BLaER1 (cell line): ENCODE data around the gene HPSE2.

ENCODE experiments used
- H3K27ac ChIP-seq: shearing (Covaris generic); formaldehyde crosslinking; 2 replicates; pipeline ENCODE4 v1.8.1; 2022
- H3K27me3 ChIP-seq: shearing (Covaris generic); formaldehyde crosslinking; 2 replicates; pipeline ENCODE4 v1.8.1; 2022
- H3K36me3 ChIP-seq: shearing (Covaris generic); formaldehyde crosslinking; 2 replicates; pipeline ENCODE4 v1.8.1; 2022
- H3K4me1 ChIP-seq: shearing (Covaris generic); formaldehyde crosslinking; 2 replicates; pipeline ENCODE4 v1.8.1; 2022
- H3K4me2 ChIP-seq: shearing (Covaris generic); formaldehyde crosslinking; 2 replicates; pipeline ENCODE4 v1.8.1; 2022
- H3K4me3 ChIP-seq: shearing (Covaris generic); formaldehyde crosslinking; 2 replicates; pipeline ENCODE4 v1.8.1; 2022
- H3K9ac ChIP-seq: shearing (Covaris generic); formaldehyde crosslinking; 2 replicates; pipeline ENCODE4 v1.8.1; 2022
- H3K9me3 ChIP-seq: shearing (Covaris generic); formaldehyde crosslinking; 2 replicates; pipeline ENCODE4 v1.8.1; 2022
- H4K20me1 ChIP-seq: shearing (Covaris generic); formaldehyde crosslinking; 2 replicates; pipeline ENCODE4 v1.8.1; 2022
- Cebpa-rat ChIP-seq: shearing (Covaris generic); IDR thresholded peaks from 2 replicates; pipeline ENCODE4 v1.8.1; 2022

HPSE2 gene

GRCh38 chr10:98533241-98533640 is 702.4 kb downstream of the HPSE2 start:
- no peaks in the 10 kb centered on the region for H3K9me3 ChIP-seq
- no peaks in the 10 kb centered on the region for H3K36me3 ChIP-seq
- H3K27me3 ChIP-seq = no peaks in the 10 kb centered on the region
- no peak overlapping the region for H3K27ac ChIP-seq
- no peak overlapping the region for H3K4me3 ChIP-seq
- H3K9ac ChIP-seq = no peak overlapping the region
- no peak overlapping the region for H3K4me2 ChIP-seq
- H3K4me1 ChIP-seq = no peaks in the 10 kb centered on the region
- TF ChIP-seq Cebpa-rat = no peak
- no peaks in the 10 kb centered on the region for H4K20me1 ChIP-seq

GRCh38 chr10:98528805-98529183 is 706.9 kb downstream of the HPSE2 start:
- H3K36me3 ChIP-seq = no peaks in the 10 kb centered on the region
- no peak overlapping the region for H3K4me2 ChIP-seq
- no peak overlapping the region for H3K9ac ChIP-seq
- H3K4me1 ChIP-seq = no peaks in the 10 kb centered on the region
- no peaks in the 10 kb centered on the region for H3K9me3 ChIP-seq
- no peaks in the 10 kb centered on the region for H3K27me3 ChIP-seq
- no peak overlapping the region for H3K27ac ChIP-seq
- no peak for TF ChIP-seq Cebpa-rat
- H4K20me1 ChIP-seq = no peaks in the 10 kb centered on the region
- no peak overlapping the region for H3K4me3 ChIP-seq

- Histone ChIP-seq H3K9ac (no peak overlapping the region), H3K4me3 (no peak overlapping the region), H3K27ac (no peak overlapping the region), H3K36me3 (no peaks in the 10 kb centered on the region), H4K20me1 (no peaks in the 10 kb centered on the region), H3K4me1 (no peaks in the 10 kb centered on the region), H3K4me2 (no peak overlapping the region), H3K27me3 (no peaks in the 10 kb centered on the region), H3K9me3 (no peaks in the 10 kb centered on the region)
- no peak for TF ChIP-seq Cebpa-rat
Observed at GRCh38 chr10:98528166-98528804, 707.4 kb downstream of the HPSE2 start.

GRCh38 chr10:98525969-98526368 is 709.7 kb downstream of the HPSE2 start:
- H4K20me1 ChIP-seq = no peaks in the 10 kb centered on the region
- H3K4me2 ChIP-seq = no peak overlapping the region
- H3K4me3 ChIP-seq = no peak overlapping the region
- H3K27me3 ChIP-seq = no peaks in the 10 kb centered on the region
- no peak for TF ChIP-seq Cebpa-rat
- H3K27ac ChIP-seq = no peak overlapping the region
- no peaks in the 10 kb centered on the region for H3K36me3 ChIP-seq
- no peak overlapping the region for H3K9ac ChIP-seq
- H3K4me1 ChIP-seq = no peaks in the 10 kb centered on the region
- H3K9me3 ChIP-seq = no peaks in the 10 kb centered on the region

GRCh38 chr10:98524124-98524523 is 711.5 kb downstream of the HPSE2 start:
- no peaks in the 10 kb centered on the region for H4K20me1 ChIP-seq
- H3K27ac ChIP-seq = no peak overlapping the region
- no peaks in the 10 kb centered on the region for H3K36me3 ChIP-seq
- H3K4me3 ChIP-seq = no peak overlapping the region
- no peak overlapping the region for H3K4me2 ChIP-seq
- H3K9ac ChIP-seq = no peak overlapping the region
- no peak for TF ChIP-seq Cebpa-rat
- H3K27me3 ChIP-seq = no peaks in the 10 kb centered on the region
- no peaks in the 10 kb centered on the region for H3K4me1 ChIP-seq
- no peaks in the 10 kb centered on the region for H3K9me3 ChIP-seq

- H3K4me3 ChIP-seq = no peak overlapping the region
- H3K27ac ChIP-seq = no peak overlapping the region
- no peaks in the 10 kb centered on the region for H3K4me1 ChIP-seq
- H3K9ac ChIP-seq = no peak overlapping the region
- no peaks in the 10 kb centered on the region for H4K20me1 ChIP-seq
- H3K9me3 ChIP-seq = no peaks in the 10 kb centered on the region
- no peak overlapping the region for H3K4me2 ChIP-seq
- no peaks in the 10 kb centered on the region for H3K27me3 ChIP-seq
- no peaks in the 10 kb centered on the region for H3K36me3 ChIP-seq
- no peak for TF ChIP-seq Cebpa-rat
Observed at GRCh38 chr10:98519841-98520240, 715.8 kb downstream of the HPSE2 start.

- no peak for TF ChIP-seq Cebpa-rat
- no peak overlapping the region for H3K9ac ChIP-seq
Observed at GRCh38 chr10:98517672-98518071, 718.0 kb downstream of the HPSE2 start.

GRCh38 chr10:98516352-98516751 is 719.3 kb downstream of the HPSE2 start:
- no peak for TF ChIP-seq Cebpa-rat
- Histone ChIP-seq H3K36me3 (no peaks in the 10 kb centered on the region), H3K9ac (no peak overlapping the region), H3K27ac (no peak overlapping the region), H3K27me3 (no peaks in the 10 kb centered on the region), H3K4me1 (no peaks in the 10 kb centered on the region), H3K9me3 (no peaks in the 10 kb centered on the region), H4K20me1 (no peaks in the 10 kb centered on the region), H3K4me2 (no peak overlapping the region), H3K4me3 (no peak overlapping the region)

More at GRCh38 chr10:98517672-98518071, 718.0 kb downstream of the HPSE2 start:
- Histone ChIP-seq H3K4me2 (no peak overlapping the region), H3K27me3 (no peaks in the 10 kb centered on the region), H3K4me3 (no peak overlapping the region), H3K36me3 (no peaks in the 10 kb centered on the region), H3K4me1 (no peaks in the 10 kb centered on the region), H3K27ac (no peak overlapping the region), H4K20me1 (no peaks in the 10 kb centered on the region), H3K9me3 (no peaks in the 10 kb centered on the region)

- Histone ChIP-seq H3K4me3 (no peak overlapping the region), H3K36me3 (no peaks in the 10 kb centered on the region), H3K27ac (no peak overlapping the region), H3K9ac (no peak overlapping the region), H3K9me3 (no peaks in the 10 kb centered on the region), H4K20me1 (no peaks in the 10 kb centered on the region), H3K27me3 (no peaks in the 10 kb centered on the region), H3K4me2 (no peak overlapping the region), H3K4me1 (no peaks in the 10 kb centered on the region)
- TF ChIP-seq Cebpa-rat = no peak
Observed at GRCh38 chr10:98513704-98514103, 721.9 kb downstream of the HPSE2 start.

GRCh38 chr10:98511876-98512275 is 723.8 kb downstream of the HPSE2 start:
- no peak overlapping the region for H3K4me2 ChIP-seq
- no peak for TF ChIP-seq Cebpa-rat
- H3K9ac ChIP-seq = no peak overlapping the region
- H3K9me3 ChIP-seq = no peaks in the 10 kb centered on the region
- H3K4me1 ChIP-seq = no peaks in the 10 kb centered on the region
- H3K27me3 ChIP-seq = no peaks in the 10 kb centered on the region
- H3K27ac ChIP-seq = no peak overlapping the region
- no peak overlapping the region for H3K4me3 ChIP-seq
- no peaks in the 10 kb centered on the region for H4K20me1 ChIP-seq
- no peaks in the 10 kb centered on the region for H3K36me3 ChIP-seq
